RWPE2 (cell line): Measurements from ENCODE around the gene CNTNAP5.

Source experiments
- ATAC-seq: fragments of 200-7000 bp; cut with Tn5 transposase; 3 replicates; pipeline ENCODE4 v1.9.1; 2021; ENCODE audit warnings: low read depth
- DNase-seq: peaks from one replicate; pipeline ENCODE4 v3.0.0-alpha.2; 2020; ENCODE audit warnings: low spot score
- H3K27ac ChIP-seq: fragments of 450-650 bp; 2 replicates; pipeline ENCODE4 v1.5.1; 2017; ENCODE audit warnings: mild to moderate bottlenecking; ENCODE audit not compliant: poor library complexity, severe bottlenecking
- H3K27me3 ChIP-seq: fragments of 250-450 bp; sonication (Bioruptor Pico); 2 replicates; pipeline ENCODE4 v1.5.1; 2021; ENCODE audit warnings: mild to moderate bottlenecking, moderate library complexity; ENCODE audit not compliant: insufficient read depth, poor library complexity, severe bottlenecking
- H3K36me3 ChIP-seq: fragments of 250-450 bp; sonication (Bioruptor Pico); 2 replicates; pipeline ENCODE4 v1.5.1; 2020; ENCODE audit warnings: low read depth, mild to moderate bottlenecking, moderate library complexity
- H3K4me1 ChIP-seq: fragments of 250-450 bp; sonication (Bioruptor Pico); 2 replicates; pipeline ENCODE4 v1.5.1; 2021; ENCODE audit warnings: mild to moderate bottlenecking, moderate library complexity; ENCODE audit not compliant: insufficient read depth, poor library complexity, severe bottlenecking
- H3K4me3 ChIP-seq: fragments of 250-450 bp; sonication (Bioruptor Pico); 2 replicates; pipeline ENCODE4 v1.5.1; 2021; ENCODE audit warnings: mild to moderate bottlenecking, moderate library complexity; ENCODE audit not compliant: severe bottlenecking
- H3K9me3 ChIP-seq: fragments of 250-450 bp; sonication (Bioruptor Pico); 2 replicates; pipeline ENCODE4 v1.5.1; 2021; ENCODE audit warnings: mild to moderate bottlenecking, moderate library complexity; ENCODE audit not compliant: severe bottlenecking
- TF ChIP-seq, protein P1 (sequence below): fragments of 450-650 bp; IDR thresholded peaks from one replicate; pipeline ENCODE4 v1.5.1; 2017; ENCODE audit warnings: mild to moderate bottlenecking, moderate library complexity; ENCODE audit not compliant: poor library complexity, severe bottlenecking

CNTNAP5 gene

GRCh38 chr2:124050833-124051497, 25.9 kb downstream of the CNTNAP5 start:
- Histone ChIP-seq H3K36me3 (no peaks in the 10 kb centered on the region), H3K4me3 (no peak overlapping the region), H3K27me3 (no peaks in the 10 kb centered on the region), H3K27ac (no peak overlapping the region), H3K9me3 (no peaks in the 10 kb centered on the region), H3K4me1 (no peaks in the 10 kb centered on the region)
- DNase-seq (no peak), ATAC-seq (no peak)
- TF ChIP-seq, protein P1, sequence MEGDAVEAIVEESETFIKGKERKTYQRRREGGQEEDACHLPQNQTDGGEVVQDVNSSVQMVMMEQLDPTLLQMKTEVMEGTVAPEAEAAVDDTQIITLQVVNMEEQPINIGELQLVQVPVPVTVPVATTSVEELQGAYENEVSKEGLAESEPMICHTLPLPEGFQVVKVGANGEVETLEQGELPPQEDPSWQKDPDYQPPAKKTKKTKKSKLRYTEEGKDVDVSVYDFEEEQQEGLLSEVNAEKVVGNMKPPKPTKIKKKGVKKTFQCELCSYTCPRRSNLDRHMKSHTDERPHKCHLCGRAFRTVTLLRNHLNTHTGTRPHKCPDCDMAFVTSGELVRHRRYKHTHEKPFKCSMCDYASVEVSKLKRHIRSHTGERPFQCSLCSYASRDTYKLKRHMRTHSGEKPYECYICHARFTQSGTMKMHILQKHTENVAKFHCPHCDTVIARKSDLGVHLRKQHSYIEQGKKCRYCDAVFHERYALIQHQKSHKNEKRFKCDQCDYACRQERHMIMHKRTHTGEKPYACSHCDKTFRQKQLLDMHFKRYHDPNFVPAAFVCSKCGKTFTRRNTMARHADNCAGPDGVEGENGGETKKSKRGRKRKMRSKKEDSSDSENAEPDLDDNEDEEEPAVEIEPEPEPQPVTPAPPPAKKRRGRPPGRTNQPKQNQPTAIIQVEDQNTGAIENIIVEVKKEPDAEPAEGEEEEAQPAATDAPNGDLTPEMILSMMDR = no peak

DNA sequence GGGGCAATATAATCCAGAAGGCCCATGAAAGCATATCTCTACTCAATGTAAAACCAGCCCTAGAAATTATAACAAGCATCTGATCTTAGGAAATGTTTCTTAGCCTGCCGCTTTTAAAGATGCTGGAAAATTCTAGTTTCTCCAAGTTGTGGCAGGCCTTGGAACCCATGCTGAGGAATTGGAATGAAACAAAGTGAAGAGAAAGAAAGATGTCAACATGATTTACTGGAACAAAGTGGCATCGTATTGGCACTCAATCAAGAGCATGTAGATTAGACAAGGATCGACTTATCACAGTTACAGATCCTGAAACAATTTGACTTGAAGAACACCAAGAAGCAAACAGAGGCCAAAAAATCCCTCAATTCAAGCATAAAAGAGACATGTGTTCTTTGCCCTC, 28.7 kb downstream of the CNTNAP5 start:
- Histone ChIP-seq H3K27ac (no peak overlapping the region), H3K27me3 (no peaks in the 10 kb centered on the region), H3K4me3 (no peak overlapping the region), H3K9me3 (no peaks in the 10 kb centered on the region), H3K4me1 (no peaks in the 10 kb centered on the region), H3K36me3 (no peaks in the 10 kb centered on the region)
- TF ChIP-seq, protein P1 = no peak
- ATAC-seq = no peak
- no peak for DNase-seq

- DNase-seq = no peak
- Histone ChIP-seq H3K36me3 (no peaks in the 10 kb centered on the region), H3K4me3 (no peak overlapping the region), H3K9me3 (no peaks in the 10 kb centered on the region), H3K27me3 (no peaks in the 10 kb centered on the region), H3K27ac (no peak overlapping the region), H3K4me1 (no peaks in the 10 kb centered on the region)
- TF ChIP-seq, protein P1 = no peak
- ATAC-seq = no peak
These were observed 38.5 kb downstream of the CNTNAP5 start for GRCh38 chr2:124063596-124063995.

- Histone ChIP-seq H3K4me3 (no peak overlapping the region), H3K27me3 (no peaks in the 10 kb centered on the region), H3K9me3 (no peaks in the 10 kb centered on the region), H3K27ac (no peak overlapping the region), H3K36me3 (no peaks in the 10 kb centered on the region), H3K4me1 (no peaks in the 10 kb centered on the region)
- TF ChIP-seq, protein P1 = no peak
- no peak for ATAC-seq
- no peak for DNase-seq
These were observed 40.5 kb downstream of the CNTNAP5 start for GRCh38 chr2:124065636-124066035.

DNA sequence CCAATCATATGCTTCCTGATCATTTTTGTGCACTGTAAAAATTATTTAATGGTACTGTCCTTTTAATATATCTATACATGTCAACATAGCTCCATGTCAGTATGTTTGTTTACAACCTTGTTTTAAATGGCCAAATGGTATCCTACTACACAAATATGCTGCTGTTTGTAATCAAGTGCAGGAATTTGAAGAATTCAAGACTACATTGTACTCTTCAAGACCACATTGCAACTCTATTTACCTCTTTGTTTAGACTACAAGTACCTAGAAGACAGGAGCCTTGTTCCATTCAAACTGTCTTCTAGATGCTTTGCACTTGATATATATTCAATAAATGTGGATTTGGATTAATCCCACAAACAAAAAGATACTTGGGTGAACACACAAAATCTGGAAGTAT, 41.7 kb downstream of the CNTNAP5 start:
- Histone ChIP-seq H3K27me3 (no peaks in the 10 kb centered on the region), H3K4me3 (no peak overlapping the region), H3K4me1 (no peaks in the 10 kb centered on the region), H3K36me3 (no peaks in the 10 kb centered on the region), H3K27ac (no peak overlapping the region), H3K9me3 (no peaks in the 10 kb centered on the region)
- ATAC-seq (no peak), DNase-seq (no peak)
- TF ChIP-seq, protein P1 = no peak
